Right renal pelvis (tissue), 4 donors: ENCODE measurements around the gene LRP1B. TPM values are rescaled to one million over a fixed set of nuclear protein-coding genes. Genes with fewer than 3 reads are reported as not detected.
"Not testable (repeated sequence)": the region's sequence is repeated elsewhere in the genome, so short reads cannot be mapped to it uniquely, and the experiment has no call there.

Experiments used
- DNase-seq, 4 donors: peaks; one replicate each; pipeline ENCODE4 v3.0.0-alpha.2; 2013; ENCODE audit warnings: low read depth in 4 of 4, low spot score in 3 of 4, missing footprints in 1 of 4
- polyA plus RNA-seq, 4 donors: library from polyadenylated mRNA; unstranded; fragments of 120-200 nt; gene quantifications; one replicate each; pipeline ENCODE4 v1.2.1, GENCODE V29; 2013; ENCODE audit not compliant: insufficient read length in 4 of 4

Gene LRP1B
- polyA plus RNA-seq, 4 donors = 0.96 to 1.1 (median 0.99) TPM

DNA sequence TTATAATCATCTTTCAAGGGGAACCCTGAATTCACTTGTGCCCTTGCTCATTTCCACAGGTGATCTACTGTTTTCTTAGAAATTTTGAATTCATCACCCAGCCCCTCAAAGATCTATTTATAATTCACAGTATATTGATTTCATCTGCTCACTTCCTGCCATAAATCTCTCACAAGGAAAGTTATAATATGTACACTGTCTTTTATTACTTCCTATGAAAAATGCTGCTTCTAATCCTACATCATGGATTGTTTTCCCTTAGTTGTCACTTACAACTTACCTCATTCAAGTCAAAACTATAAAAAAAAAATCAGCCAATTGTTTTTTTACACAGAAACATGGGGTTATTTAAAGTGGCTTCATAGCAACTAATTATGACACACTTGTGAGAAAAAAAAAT lies 1443.0 kb downstream of the LRP1B start:
- DNase-seq = no peak

DNA sequence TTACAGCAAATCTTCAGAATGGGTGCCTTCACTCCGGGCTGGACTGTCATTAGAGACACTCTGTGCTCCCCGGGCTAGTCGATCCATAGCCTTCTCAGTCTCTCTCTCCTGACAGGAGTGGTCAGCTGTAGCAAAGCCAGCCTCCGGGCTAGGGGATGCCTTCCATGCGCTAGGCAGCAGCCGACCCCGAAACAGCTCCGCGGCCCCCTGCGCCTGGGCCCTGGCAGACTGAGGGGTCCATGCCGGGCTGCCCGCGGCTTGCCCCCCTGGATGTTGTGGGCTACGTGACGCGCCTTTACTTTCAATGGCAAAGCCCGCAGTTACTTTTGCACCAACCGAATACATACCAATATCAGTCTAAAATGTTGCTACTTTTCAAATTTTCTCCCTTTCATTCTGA lies 1447.2 kb downstream of the LRP1B start:
- no peak for DNase-seq

DNA sequence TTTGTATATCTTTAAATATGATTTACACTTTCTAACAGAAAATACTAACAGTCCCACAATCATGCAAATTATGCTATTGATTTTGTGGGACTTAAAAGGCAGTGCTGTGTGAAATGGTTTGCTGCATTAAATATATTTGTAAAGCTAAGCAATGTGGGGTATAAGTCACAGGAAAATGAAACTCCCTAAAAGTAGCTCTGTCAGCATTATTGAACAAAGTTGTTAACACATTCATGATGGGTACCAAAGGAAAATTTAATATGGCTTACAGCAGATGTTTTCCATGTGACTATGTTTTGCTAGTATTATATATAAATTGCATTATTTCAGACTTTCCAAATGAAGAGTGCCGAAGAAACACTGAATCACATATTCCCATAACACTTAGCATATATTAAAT lies 1450.0 kb downstream of the LRP1B start:
- DNase-seq = no peak

- no peak for DNase-seq
Observed at GRCh38 chr2:140679752-140680151, 1451.1 kb downstream of the LRP1B start.

DNA sequence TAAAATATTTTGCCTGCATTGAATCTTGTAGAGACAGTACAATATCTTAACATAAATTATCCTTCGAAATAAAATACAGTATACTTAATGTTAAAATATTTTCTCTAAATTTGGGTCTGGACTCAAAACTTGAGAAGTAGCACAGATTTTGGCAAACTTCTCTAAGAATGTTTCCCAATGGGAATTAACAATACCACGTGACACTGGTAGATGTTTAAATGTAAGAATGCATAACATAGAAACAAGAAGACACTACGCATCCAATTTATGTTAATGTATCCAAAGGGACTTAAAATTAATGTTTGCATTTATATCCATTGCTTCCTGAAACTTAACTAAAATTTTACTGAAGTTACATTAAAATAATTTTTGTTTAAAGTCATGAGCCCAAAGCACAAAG lies 1460.9 kb downstream of the LRP1B start:
- no peak for DNase-seq

- no peak for DNase-seq
Observed at GRCh38 chr2:140667203-140667602, 1463.6 kb downstream of the LRP1B start.

- DNase-seq = no peak
Observed at GRCh38 chr2:140662504-140662903, 1468.3 kb downstream of the LRP1B start.

DNA sequence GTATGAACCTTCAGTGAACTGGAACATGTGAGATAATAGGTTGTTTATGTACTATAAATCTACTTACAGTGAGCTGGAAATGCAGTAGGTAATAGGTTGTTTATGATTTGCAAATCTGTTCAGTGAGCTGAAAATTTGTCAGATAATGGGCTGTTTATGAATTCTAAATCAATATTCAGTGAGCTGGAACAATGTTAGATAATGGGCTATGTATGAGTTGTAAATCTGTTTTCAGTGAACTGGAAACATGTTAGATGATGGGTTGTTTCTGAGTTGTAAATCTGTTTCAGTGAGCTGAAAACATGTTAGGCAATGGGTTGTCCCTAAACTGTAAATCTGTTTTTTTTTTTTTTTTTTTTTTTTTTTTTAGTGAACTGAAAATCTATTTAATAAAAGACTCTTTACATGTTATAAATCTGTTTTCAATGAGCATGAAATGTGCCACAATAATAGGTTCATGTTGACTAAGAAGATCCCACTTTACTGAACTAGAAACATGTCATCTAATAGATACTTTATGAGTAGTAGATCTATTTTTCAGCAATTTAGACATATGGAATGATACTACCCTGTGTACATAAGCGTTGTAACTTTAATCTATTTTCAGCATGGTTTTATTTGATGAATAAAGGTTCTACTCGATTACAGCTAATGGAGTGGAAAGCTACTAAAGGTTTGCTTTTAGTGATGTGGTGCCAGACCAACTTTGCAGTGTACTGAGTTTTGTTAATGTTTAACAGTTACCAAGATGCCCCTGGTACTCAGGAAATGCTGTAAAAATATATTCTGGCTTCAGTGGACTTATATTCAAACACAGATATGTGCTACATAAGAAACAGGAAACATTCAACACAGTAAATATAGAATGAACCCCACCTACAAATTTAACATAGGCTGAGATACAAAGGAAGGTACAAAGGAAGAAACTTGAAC lies 1471.8 kb downstream of the LRP1B start:
- DNase-seq = peak in 1 of 4 donors; percentile 4

GRCh38 chr2:140657657-140658056 lies 1473.2 kb downstream of the LRP1B start:
- DNase-seq = no peak

DNA sequence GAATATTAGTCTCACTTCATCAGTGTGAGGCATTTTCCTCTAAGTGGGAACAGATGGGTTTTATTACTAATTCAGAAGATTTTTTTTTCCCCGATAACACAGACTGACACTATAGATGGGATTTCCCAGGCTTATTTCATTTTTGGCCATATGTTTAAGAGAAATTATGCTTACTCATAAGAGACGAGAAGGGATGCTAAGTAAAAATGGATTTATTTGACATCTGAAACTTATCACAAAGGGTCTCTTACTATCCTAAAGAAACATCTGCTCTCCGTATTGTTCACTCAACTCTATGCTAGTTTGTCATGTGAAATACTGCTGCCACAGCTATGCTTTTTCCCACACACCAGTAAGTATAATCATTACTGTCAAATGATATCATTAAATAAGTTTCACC lies 1476.3 kb downstream of the LRP1B start:
- DNase-seq = no peak

DNA sequence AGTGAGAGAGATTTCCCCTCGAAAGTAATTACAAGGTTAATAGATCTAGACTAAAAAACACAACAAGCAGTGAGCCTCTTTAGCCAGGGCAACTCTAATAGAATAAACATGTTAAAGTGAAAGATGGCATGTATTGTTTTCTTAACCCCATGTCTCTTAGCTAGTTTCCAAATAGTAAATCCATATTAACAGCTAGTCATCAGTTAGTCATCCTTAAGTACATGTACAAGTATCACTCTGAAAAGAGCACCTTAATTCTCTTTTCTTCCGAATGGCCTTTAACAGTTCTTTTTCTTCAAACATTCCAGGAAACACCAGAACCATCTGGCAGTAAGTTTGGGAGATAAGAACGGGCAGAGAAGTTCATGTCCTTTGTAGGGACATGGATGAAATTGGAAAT lies 1480.0 kb downstream of the LRP1B start:
- DNase-seq = no peak

- not testable (repeated sequence) for DNase-seq
Observed at GRCh38 chr2:140650134-140650533, 1480.7 kb downstream of the LRP1B start.

GRCh38 chr2:140648393-140648792 lies 1482.4 kb downstream of the LRP1B start:
- DNase-seq = no peak

DNA sequence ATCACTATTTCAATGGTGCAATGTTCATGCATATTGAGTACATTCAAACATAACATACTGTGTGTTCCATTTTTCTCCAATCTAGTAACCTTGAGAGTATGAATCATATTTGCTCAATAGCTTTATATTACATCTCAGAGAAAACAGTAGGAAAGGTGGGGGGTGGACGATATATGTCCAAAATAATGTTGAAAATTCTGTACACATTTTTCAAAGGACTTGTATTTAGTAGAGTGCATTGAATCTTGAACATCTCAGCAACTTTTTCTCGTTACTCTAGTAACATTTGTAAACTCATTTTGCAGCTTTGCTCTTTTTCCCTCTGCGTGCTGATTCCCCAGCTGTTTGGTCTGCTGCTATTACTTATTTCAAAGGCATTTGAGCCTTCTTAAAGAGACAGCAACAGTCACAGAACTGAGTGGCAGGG lies 1487.0 kb downstream of the LRP1B start:
- DNase-seq = no peak

- DNase-seq = no peak
Observed at GRCh38 chr2:140641163-140641562, 1489.7 kb downstream of the LRP1B start.

DNA sequence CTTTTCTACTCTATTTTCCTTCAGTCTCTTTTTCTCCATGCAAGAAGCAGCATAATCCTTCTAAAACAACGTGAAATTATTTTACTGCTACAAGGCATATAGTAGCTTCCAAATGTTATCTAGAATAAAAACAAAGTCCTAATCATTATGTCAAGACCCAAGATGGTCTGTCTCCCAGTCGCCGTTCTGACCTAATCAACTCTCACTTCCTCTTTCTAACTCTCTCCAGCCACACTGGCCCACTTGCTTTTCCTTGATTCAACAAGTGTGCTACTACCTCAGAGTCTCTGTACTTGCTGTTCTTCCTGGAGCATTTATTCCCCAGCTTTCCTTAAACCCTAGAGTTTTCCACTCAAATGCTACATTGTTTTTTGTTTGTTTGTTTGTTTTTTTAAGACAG lies 1491.2 kb downstream of the LRP1B start:
- DNase-seq = no peak

- DNase-seq = no peak
Observed at GRCh38 chr2:140630557-140630956, 1500.3 kb downstream of the LRP1B start.

- no peak for DNase-seq
Observed at GRCh38 chr2:140627885-140628284, 1502.9 kb downstream of the LRP1B start.

GRCh38 chr2:140627136-140627535 lies 1503.7 kb downstream of the LRP1B start:
- no peak for DNase-seq

GRCh38 chr2:140624200-140624599 lies 1506.6 kb downstream of the LRP1B start:
- DNase-seq = no peak

- DNase-seq = no peak
Observed at GRCh38 chr2:140621583-140622362, 1509.0 kb downstream of the LRP1B start.

DNA sequence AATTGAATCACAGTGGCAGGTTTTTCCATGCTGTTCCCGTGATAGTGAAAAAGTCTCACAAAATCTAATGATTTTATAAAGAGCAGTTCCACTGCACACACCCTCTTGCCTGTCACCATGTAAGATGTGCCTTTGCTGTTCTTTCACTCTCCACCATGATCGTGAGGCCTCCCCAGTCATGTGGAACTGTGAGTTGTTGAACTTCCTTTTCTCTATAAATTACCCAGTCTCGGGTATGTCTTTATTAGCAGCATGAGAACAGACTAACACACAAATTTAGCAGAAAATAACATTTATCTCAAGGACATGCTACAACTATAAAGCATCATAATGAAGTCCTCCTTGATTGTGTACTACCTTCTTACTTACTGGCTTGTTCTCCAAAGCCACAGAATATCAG lies 1526.0 kb downstream of the LRP1B start:
- DNase-seq = no peak
